T-helper 17 cell (primary cell): ENCODE results near the gene LY86. TPM values are rescaled to one million over a fixed set of nuclear protein-coding genes. Genes with fewer than 3 reads are reported as not detected.

Experiments
- ATAC-seq: fragments of 150-1000 bp; cut with Tn5 transposase; 2 replicates; pipeline ENCODE4 v1.10.0; 2021; ENCODE audit warnings: mild to moderate bottlenecking, moderate library complexity
- DNase-seq, 3 donors: peaks; one replicate each; pipeline versions ENCODE4 v3.0.0 to v3.0.0-alpha.2; 2020 to 2021
- H3K9me3 ChIP-seq: one replicate; pipeline ENCODE4 v1.7.0; 2013; ENCODE audit warnings: low read length, mild to moderate bottlenecking; ENCODE audit not compliant: control insufficient read depth, poor library complexity, severe bottlenecking
- H3K27ac Mint-ChIP-seq: one replicate; pipeline ENCODE4 v1.8.0; 2022; ENCODE audit warnings: mild to moderate bottlenecking, moderate library complexity, mixed read lengths
- H3K27me3 Mint-ChIP-seq: one replicate; pipeline ENCODE4 v1.8.0; 2022; ENCODE audit warnings: mixed read lengths
- H3K36me3 Mint-ChIP-seq: one replicate; pipeline ENCODE4 v1.8.0; 2022; ENCODE audit warnings: low read depth, mixed read lengths
- H3K4me1 Mint-ChIP-seq: one replicate; pipeline ENCODE4 v1.8.0; 2022; ENCODE audit warnings: mild to moderate bottlenecking, mixed read lengths
- H3K4me3 Mint-ChIP-seq: one replicate; pipeline ENCODE4 v1.8.0; 2022; ENCODE audit warnings: mild to moderate bottlenecking, moderate library complexity, mixed read lengths
- total RNA-seq, 4 donors: library from RNA in 2 of 4; stranded (reverse) in 2 of 4; gene quantifications; one replicate each; pipeline ENCODE4 v1.2.3 and lab custom pipeline; 2022 to 2026

LY86 gene
- total RNA-seq, 2 donors from 2014 or later = 0.73 to 1.6 TPM

DNA sequence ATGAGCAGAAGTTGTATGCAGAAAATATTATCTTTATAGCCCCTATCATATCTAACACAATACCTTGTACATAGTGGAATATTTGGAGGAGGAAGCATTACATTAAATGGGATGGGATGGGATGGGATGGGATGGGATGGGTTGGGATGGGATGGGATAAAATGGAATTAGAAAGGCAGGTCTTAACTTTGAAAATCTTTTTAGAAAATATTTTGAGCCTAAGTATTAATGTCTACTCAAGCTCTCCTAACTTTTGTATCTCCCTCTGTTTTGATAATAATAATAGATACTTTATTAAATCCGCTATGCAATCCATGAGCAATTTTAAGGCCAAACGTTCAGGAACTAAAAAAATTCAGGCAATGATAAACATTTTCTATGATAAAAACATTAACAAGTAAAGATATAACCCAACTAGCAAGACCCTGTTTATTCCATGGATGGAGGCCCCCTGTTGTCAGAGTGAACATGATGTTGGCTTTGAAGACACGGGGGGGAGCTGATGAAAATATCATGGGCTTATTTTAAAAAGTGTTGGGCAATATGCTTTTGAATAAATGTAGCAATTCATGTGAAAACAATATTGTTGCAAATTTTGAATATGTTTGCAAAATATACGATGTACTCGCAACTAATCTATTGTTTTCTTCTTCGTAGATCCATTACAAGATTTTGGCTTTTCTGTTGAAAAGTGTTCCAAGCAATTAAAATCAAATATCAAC is 35.9 kb downstream of the LY86 start:
- peaks cover 6% of the 10 kb centered on the region for H3K4me1 Mint-ChIP-seq
- DNase-seq (no peak), ATAC-seq (no peak)
- no peaks in the 10 kb centered on the region for H3K36me3 Mint-ChIP-seq
- H3K27ac Mint-ChIP-seq = no peak overlapping the region
- H3K9me3 ChIP-seq = no peaks in the 10 kb centered on the region
- peaks cover 42% of the 10 kb centered on the region for H3K27me3 Mint-ChIP-seq
- no peak overlapping the region for H3K4me3 Mint-ChIP-seq

DNA sequence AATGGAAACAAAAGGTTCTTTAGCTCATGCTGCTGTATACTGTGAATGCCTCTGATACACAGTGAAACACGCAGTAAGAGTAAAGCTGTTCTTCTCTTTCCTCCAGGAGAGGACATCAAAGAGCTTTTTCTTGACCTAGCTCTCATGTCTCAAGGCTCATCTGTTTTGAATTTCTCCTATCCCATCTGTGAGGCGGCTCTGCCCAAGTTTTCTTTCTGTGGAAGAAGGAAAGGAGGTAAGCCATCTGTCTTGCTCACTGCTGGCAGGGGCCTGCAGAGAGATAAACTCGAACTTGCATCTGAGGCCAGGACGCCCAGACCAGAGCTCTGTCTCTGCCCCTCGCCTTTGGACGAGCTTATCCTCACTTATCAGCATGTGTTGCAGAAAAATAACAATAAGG is 37.7 kb downstream of the LY86 start:
- H3K4me3 Mint-ChIP-seq = no peak overlapping the region
- no peaks in the 10 kb centered on the region for H3K36me3 Mint-ChIP-seq
- H3K4me1 Mint-ChIP-seq = peaks cover 2% of the 10 kb centered on the region
- DNase-seq = no peak
- peaks cover 39% of the 10 kb centered on the region for H3K27me3 Mint-ChIP-seq
- H3K27ac Mint-ChIP-seq = no peak overlapping the region
- H3K9me3 ChIP-seq = no peaks in the 10 kb centered on the region
- no peak for ATAC-seq

GRCh38 chr6:6629402-6629801 is 40.9 kb downstream of the LY86 start:
- H3K27ac Mint-ChIP-seq = no peak overlapping the region
- peaks cover 6% of the 10 kb centered on the region for H3K4me1 Mint-ChIP-seq
- H3K27me3 Mint-ChIP-seq = peaks cover 35% of the 10 kb centered on the region
- no peak overlapping the region for H3K4me3 Mint-ChIP-seq
- H3K9me3 ChIP-seq = no peaks in the 10 kb centered on the region
- DNase-seq (no peak), ATAC-seq (no peak)
- H3K36me3 Mint-ChIP-seq = no peaks in the 10 kb centered on the region

DNA sequence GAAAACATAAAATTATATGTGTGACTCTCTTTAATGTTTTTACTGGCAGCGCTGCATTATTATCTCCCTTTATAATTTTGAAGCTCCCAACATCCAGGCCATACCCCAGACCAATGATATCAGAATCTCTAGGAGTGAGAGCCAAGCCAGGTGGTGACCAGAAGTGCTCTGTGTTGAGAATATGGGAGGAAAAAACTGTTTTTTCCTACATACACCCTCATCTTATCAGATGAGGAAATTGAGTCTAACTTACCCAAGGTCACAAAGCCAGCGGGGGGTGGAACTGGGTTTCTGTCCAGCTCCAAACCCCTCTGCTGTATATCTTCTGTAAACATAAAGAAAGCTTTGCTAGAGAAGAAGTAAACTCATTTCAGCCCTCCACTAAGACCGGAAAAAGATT is 42.5 kb downstream of the LY86 start:
- DNase-seq (no peak), ATAC-seq (no peak)
- H3K9me3 ChIP-seq = no peaks in the 10 kb centered on the region
- peaks cover 16% of the 10 kb centered on the region for H3K4me1 Mint-ChIP-seq
- H3K27me3 Mint-ChIP-seq = peaks cover 27% of the 10 kb centered on the region
- no peaks in the 10 kb centered on the region for H3K36me3 Mint-ChIP-seq
- H3K27ac Mint-ChIP-seq = no peak overlapping the region
- H3K4me3 Mint-ChIP-seq = no peak overlapping the region

DNA sequence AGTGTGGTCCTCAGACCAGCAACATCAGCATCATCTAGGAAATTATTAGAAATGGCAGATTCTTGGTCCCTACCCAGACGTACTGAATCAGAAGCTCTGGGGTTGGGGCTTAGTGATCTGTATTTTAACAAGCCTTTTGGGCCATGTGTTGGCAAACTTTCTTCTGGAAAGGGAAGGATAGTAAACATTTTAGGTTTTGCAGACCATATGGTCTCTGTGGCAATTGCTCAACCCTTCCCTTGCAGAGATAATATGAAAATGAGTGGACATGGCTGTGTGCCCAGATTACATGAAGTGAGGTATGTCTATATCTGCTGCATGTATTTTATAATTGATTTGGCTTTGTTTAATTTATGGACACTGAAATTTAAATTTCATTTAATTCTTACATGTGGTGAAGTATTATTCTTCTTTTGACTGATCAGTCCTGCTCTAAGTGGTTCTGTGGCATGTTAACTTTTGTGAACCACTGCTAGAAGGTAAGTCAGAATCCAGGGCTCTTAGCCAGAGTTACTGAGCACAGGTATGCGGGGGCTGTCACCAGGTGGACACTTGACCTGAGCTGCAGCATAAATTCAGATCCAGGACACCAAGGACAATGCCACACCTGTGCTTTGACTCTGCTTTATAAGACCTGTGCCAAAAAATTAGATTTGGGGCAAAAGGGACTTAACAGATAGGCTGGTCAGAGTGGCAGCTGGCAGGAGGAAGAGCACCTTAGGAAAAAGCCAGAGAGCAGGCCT is 43.2 kb downstream of the LY86 start:
- ATAC-seq = no peak
- no peak for DNase-seq
- Mint-ChIP-seq H3K36me3 (no peaks in the 10 kb centered on the region), H3K27me3 (peaks cover 27% of the 10 kb centered on the region), H3K4me1 (peaks cover 18% of the 10 kb centered on the region), H3K27ac (no peak overlapping the region), H3K4me3 (no peak overlapping the region)
- no peaks in the 10 kb centered on the region for H3K9me3 ChIP-seq

- peaks cover 16% of the 10 kb centered on the region for H3K4me1 Mint-ChIP-seq
- H3K9me3 ChIP-seq = no peaks in the 10 kb centered on the region
- no peak overlapping the region for H3K4me3 Mint-ChIP-seq
- peaks cover 13% of the 10 kb centered on the region for H3K27me3 Mint-ChIP-seq
- ATAC-seq (no peak), DNase-seq (no peak)
- no peaks in the 10 kb centered on the region for H3K36me3 Mint-ChIP-seq
- H3K27ac Mint-ChIP-seq = no peak overlapping the region
Observed at GRCh38 chr6:6633898-6634734, 45.6 kb downstream of the LY86 start.

GRCh38 chr6:6634735-6635075 is 46.2 kb downstream of the LY86 start:
- no peaks in the 10 kb centered on the region for H3K9me3 ChIP-seq
- peaks cover 16% of the 10 kb centered on the region for H3K4me1 Mint-ChIP-seq
- no peak overlapping the region for H3K27ac Mint-ChIP-seq
- DNase-seq = no peak
- H3K27me3 Mint-ChIP-seq = peaks cover 10% of the 10 kb centered on the region
- H3K4me3 Mint-ChIP-seq = no peak overlapping the region
- no peak for ATAC-seq
- H3K36me3 Mint-ChIP-seq = no peaks in the 10 kb centered on the region

DNA sequence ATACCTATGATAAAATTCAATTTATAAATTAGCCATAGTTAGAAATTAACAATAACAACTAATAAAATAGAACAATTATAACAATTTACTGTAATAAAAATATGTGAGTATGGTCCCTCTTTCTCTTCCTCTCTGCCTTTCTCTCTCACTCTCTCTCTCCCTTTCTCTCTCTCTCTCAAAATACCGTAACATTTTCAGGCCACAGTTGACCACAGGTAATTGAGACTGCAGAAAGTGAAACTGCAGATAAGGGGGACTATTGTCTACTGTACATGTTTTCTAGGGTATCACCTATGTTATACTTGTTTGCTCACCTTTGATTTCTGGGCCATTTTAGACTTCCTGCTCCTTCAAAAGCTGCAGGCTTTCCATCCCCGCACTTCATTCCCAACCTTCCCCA is 46.8 kb downstream of the LY86 start:
- no peaks in the 10 kb centered on the region for H3K36me3 Mint-ChIP-seq
- ATAC-seq (no peak), DNase-seq (no peak)
- no peaks in the 10 kb centered on the region for H3K9me3 ChIP-seq
- H3K4me1 Mint-ChIP-seq = peaks cover 16% of the 10 kb centered on the region
- no peak overlapping the region for H3K4me3 Mint-ChIP-seq
- H3K27ac Mint-ChIP-seq = no peak overlapping the region
- peaks cover 11% of the 10 kb centered on the region for H3K27me3 Mint-ChIP-seq

GRCh38 chr6:6635869-6636268 is 47.3 kb downstream of the LY86 start:
- no peak for ATAC-seq
- H3K4me1 Mint-ChIP-seq = peaks cover 16% of the 10 kb centered on the region
- H3K36me3 Mint-ChIP-seq = no peaks in the 10 kb centered on the region
- DNase-seq = no peak
- H3K4me3 Mint-ChIP-seq = no peak overlapping the region
- no peaks in the 10 kb centered on the region for H3K9me3 ChIP-seq
- peaks cover 11% of the 10 kb centered on the region for H3K27me3 Mint-ChIP-seq
- H3K27ac Mint-ChIP-seq = no peak overlapping the region

- H3K4me1 Mint-ChIP-seq = peaks cover 11% of the 10 kb centered on the region
- ATAC-seq (no peak), DNase-seq (no peak)
- H3K9me3 ChIP-seq = no peaks in the 10 kb centered on the region
- H3K27me3 Mint-ChIP-seq = peaks cover 4% of the 10 kb centered on the region
- H3K27ac Mint-ChIP-seq = no peak overlapping the region
- H3K36me3 Mint-ChIP-seq = no peaks in the 10 kb centered on the region
- no peak overlapping the region for H3K4me3 Mint-ChIP-seq
Observed at GRCh38 chr6:6639572-6639971, 51.1 kb downstream of the LY86 start.

DNA sequence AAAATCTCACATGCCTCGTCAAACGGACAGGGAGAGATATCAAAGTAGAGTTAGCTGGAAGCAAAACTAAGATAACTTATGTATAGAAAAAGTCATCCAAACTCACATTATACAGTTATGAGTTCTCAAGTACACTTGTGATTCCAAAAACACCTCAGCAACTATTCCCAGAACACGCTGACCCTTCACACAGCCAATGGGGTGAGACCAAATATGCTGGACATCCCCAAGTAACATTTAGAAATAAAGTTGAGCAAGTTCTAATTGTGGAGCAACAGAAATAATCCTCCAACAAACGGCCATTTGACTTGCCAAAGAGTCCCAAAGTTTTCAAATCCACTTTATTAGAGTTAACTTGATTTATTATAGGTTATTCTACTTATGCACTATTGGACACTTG is 52.4 kb downstream of the LY86 start:
- H3K4me3 Mint-ChIP-seq = no peak overlapping the region
- DNase-seq = no peak
- no peak overlapping the region for H3K27ac Mint-ChIP-seq
- ATAC-seq = no peak
- H3K9me3 ChIP-seq = no peaks in the 10 kb centered on the region
- peaks cover 4% of the 10 kb centered on the region for H3K27me3 Mint-ChIP-seq
- H3K4me1 Mint-ChIP-seq = peaks cover 2% of the 10 kb centered on the region
- no peaks in the 10 kb centered on the region for H3K36me3 Mint-ChIP-seq

DNA sequence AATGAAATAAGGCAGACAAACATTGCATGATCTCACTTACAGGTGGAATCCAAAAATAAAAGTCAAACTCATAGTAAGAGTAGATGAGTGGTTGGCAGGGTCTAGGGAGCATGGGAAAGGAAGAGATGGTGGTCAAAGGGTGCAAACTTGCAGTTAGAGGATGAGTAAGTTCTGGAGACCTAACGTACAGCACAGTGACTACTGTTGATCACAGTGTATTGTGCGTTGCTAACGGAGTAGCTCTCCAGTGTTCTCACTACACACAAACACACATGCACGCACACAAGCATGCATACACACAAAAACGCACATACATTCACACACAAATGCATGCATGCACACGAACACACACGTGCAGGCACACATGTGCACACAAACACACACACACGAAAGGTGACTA is 54.9 kb downstream of the LY86 start:
- H3K27ac Mint-ChIP-seq = no peak overlapping the region
- no peak overlapping the region for H3K4me3 Mint-ChIP-seq
- no peak for DNase-seq
- H3K36me3 Mint-ChIP-seq = no peaks in the 10 kb centered on the region
- H3K4me1 Mint-ChIP-seq = no peaks in the 10 kb centered on the region
- no peaks in the 10 kb centered on the region for H3K9me3 ChIP-seq
- peaks cover 4% of the 10 kb centered on the region for H3K27me3 Mint-ChIP-seq
- no peak for ATAC-seq

DNA sequence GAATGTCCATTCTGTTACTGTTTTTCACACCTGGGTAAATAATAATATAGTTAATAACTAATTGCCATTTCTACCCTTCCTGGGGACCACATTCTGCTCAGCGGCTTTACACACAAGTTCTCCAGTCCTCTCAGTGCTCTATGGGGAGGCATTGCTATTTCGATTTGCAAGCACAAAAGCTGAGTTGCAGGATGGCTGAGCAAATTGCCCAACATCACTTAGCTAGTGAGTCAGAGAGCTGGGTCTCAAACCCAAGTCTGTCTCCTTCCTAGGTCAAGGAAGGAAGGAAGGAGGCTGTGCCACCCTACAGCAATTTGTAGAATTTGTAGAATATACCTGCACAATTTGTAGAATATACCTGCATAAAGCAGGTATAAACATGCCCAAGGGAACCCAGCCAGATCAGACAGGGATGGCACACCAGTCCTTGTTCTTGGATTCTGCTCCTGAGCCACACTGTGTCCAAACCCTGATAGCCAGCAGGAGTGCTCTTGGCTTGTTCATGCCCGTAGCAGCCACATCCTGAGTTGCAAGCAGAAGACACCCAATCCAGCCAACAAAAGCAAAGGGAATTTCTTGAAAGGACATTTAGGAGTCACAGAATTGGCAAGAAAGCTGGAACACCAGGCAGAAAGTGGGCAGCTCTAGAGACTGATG is 56.9 kb downstream of the LY86 start:
- no peaks in the 10 kb centered on the region for H3K4me1 Mint-ChIP-seq
- no peaks in the 10 kb centered on the region for H3K36me3 Mint-ChIP-seq
- no peak for DNase-seq
- H3K4me3 Mint-ChIP-seq = no peak overlapping the region
- H3K27ac Mint-ChIP-seq = no peak overlapping the region
- no peaks in the 10 kb centered on the region for H3K9me3 ChIP-seq
- ATAC-seq = no peak
- H3K27me3 Mint-ChIP-seq = no peaks in the 10 kb centered on the region
